ACHN (cell line): Measurements from ENCODE around the gene ABHD1.
"Not testable (repeated sequence)": the region's sequence is repeated elsewhere in the genome, so short reads cannot be mapped to it uniquely, and the experiment has no call there.

Source experiments
- DNase-seq: peaks from one replicate; pipeline ENCODE4 v3.0.0-alpha.2; 2015
- in situ Hi-C: cut with HindIII; loops from 2 replicates; pipeline ENCODE4 v1.10.0; 2017; ENCODE audit warnings: low sequenced_read_pairs, low pct_ligation_motif_present, low pct_unique_long_range_greater_than_20kb

ABHD1 gene

GRCh38 chr2:27123302-27124150 is at the start of gene ABHD1:
Gene ABHD1 (plus strand): TSS chr2:27123815. CDS start chr2:27123949, 134 bp downstream.
- DNase-seq: peak; percentile 47
- in situ Hi-C loops: no loop called here

GRCh38 chr2:27074738-27075565 is 48.7 kb upstream of the ABHD1 start:
- in situ Hi-C loops: no loop called here
- no peak for DNase-seq

GRCh38 chr2:27075566-27075871 is 48.1 kb upstream of the ABHD1 start:
- in situ Hi-C loops, DNase-seq: not testable (repeated sequence)

GRCh38 chr2:27076323-27076722 is 47.3 kb upstream of the ABHD1 start:
- in situ Hi-C loops: no loop called here
- DNase-seq: no peak

GRCh38 chr2:27077231-27077630 is 46.4 kb upstream of the ABHD1 start:
- DNase-seq: no peak
- in situ Hi-C loops: no loop called here

GRCh38 chr2:27078267-27079194 is 45.1 kb upstream of the ABHD1 start, which contains the start of gene EMILIN1:
Gene EMILIN1 (plus strand): TSS chr2:27078615. CDS start chr2:27079066, 451 bp downstream.
- in situ Hi-C loops: no loop called here
- no peak for DNase-seq

GRCh38 chr2:27079233-27080139 is 44.1 kb upstream of the ABHD1 start:
- no peak for DNase-seq
- in situ Hi-C loops: no loop called here

- DNase-seq: no peak
These were observed 43.5 kb upstream of the ABHD1 start for GRCh38 chr2:27080140-27080469.

GRCh38 chr2:27080603-27080936 is 43.0 kb upstream of the ABHD1 start:
- no peak for DNase-seq

More at GRCh38 chr2:27080140-27080469, 43.5 kb upstream of the ABHD1 start:
- in situ Hi-C loops: no loop called here

GRCh38 chr2:27081984-27082772 is 41.4 kb upstream of the ABHD1 start:
- in situ Hi-C loops: no loop called here
- DNase-seq: no peak

More at GRCh38 chr2:27080603-27080936, 43.0 kb upstream of the ABHD1 start:
- in situ Hi-C loops: no loop called here

GRCh38 chr2:27082773-27083409 is 40.7 kb upstream of the ABHD1 start:
- DNase-seq: no peak
- in situ Hi-C loops: no loop called here

- no peak for DNase-seq
- in situ Hi-C loops: no loop called here
These were observed 40.0 kb upstream of the ABHD1 start for GRCh38 chr2:27083410-27084296.

GRCh38 chr2:27084297-27085061 is 39.1 kb upstream of the ABHD1 start:
- DNase-seq: no peak
- in situ Hi-C loops: no loop called here

GRCh38 chr2:27085062-27085672 is 38.4 kb upstream of the ABHD1 start:
- in situ Hi-C loops: no loop called here
- DNase-seq: no peak

GRCh38 chr2:27085673-27086089 is 37.9 kb upstream of the ABHD1 start:
- in situ Hi-C loops: no loop called here
- peak; percentile 77 for DNase-seq
